Thyroid gland (tissue), 4 donors: ENCODE data around the gene SETX. TPM values are rescaled to one million over a fixed set of nuclear protein-coding genes. Genes with fewer than 3 reads are reported as not detected.

ENCODE experiments used
- DNase-seq, 2 donors: peaks; one replicate each; pipeline ENCODE4 v3.0.0-alpha.2; 2019
- H3K27ac ChIP-seq, 3 donors: fragments of 200-600 bp; sonication (generic); 1 replicate in 2 of 3; 2 replicates in 1 of 3; pipeline ENCODE4 v1.5.1; 2016 to 2019; ENCODE audit warnings: mild to moderate bottlenecking in 1 of 3, moderate library complexity in 1 of 3
- H3K27me3 ChIP-seq: fragments of 200-600 bp; sonication (generic); one replicate; pipeline ENCODE4 v1.5.1; 2019
- H3K36me3 ChIP-seq, 2 donors: fragments of 200-600 bp; sonication (generic); one replicate each; pipeline ENCODE4 v1.5.1; 2016 to 2019
- H3K4me1 ChIP-seq, 2 donors: fragments of 200-600 bp; sonication (generic); one replicate each; pipeline ENCODE4 v1.5.1; 2017 to 2019
- H3K4me3 ChIP-seq, 3 donors: fragments of 200-600 bp; sonication (generic); replicated peaks in 1 of 3; 1 replicate in 2 of 3; 2 replicates in 1 of 3; pipeline ENCODE4 v1.5.1; 2016; ENCODE audit warnings: mild to moderate bottlenecking in 1 of 3
- H3K9me3 ChIP-seq: fragments of 200-600 bp; sonication (generic); one replicate; pipeline ENCODE4 v1.5.1; 2017
- CTCF ChIP-seq, 6 experiments: fragments of 200-600 bp in 3 of 6; fragments of 450-650 bp in 3 of 6; sonication (generic) in 3 of 6; IDR thresholded peaks; one replicate each; pipeline ENCODE4 v1.5.1; 2016 to 2019; ENCODE audit warnings: antibody characterized with exemption in 6 of 6, mild to moderate bottlenecking in 2 of 6, inconsistent platforms in 1 of 6, moderate library complexity in 1 of 6
- POLR2A ChIP-seq, 2 donors: fragments of 450-650 bp; IDR thresholded peaks; one replicate each; pipeline ENCODE4 v1.6.1; 2017; ENCODE audit warnings: antibody characterized with exemption in 2 of 2, mild to moderate bottlenecking in 2 of 2, moderate library complexity in 1 of 2
- WGBS, 2 donors: methylation state at CpG; one replicate each; pipeline ENCODE4 v1.1.5; 2017; 5-methylcytosine and 5-hydroxymethylcytosine counted together
- intact Hi-C: fragments of 100-400 bp; cut with DNase I; formaldehyde crosslinking; loops from one replicate; pipeline ENCODE4 v1.15.1; 2023
- total RNA-seq, 4 donors: library from RNA; depleted of rRNA; stranded (reverse); fragments of >200 nt; gene quantifications; one replicate each; pipeline ENCODE4 v1.2.3, GENCODE V29; 2016

SETX gene
- total RNA-seq, 4 donors from 2014 or later: 132 to 192 (median 170) TPM

GRCh38 chr9:132268725-132269352 is 85.9 kb downstream of the SETX start:
- peak; percentile 71 to 75 for DNase-seq
- Histone ChIP-seq H3K27me3 (no peaks in the 10 kb centered on the region), H3K4me1 (no peaks in the 10 kb centered on the region), H3K36me3 (peaks cover 59% of the 10 kb centered on the region in 2 donors), H3K4me3 (no peak overlapping the region), H3K27ac (no peak overlapping the region), H3K9me3 (no peaks in the 10 kb centered on the region)
- 53 to 60% methylated on average over 10 of the region's 10 CpGs for WGBS, 2 donors
- intact Hi-C loops: no loop called here
- TF ChIP-seq CTCF (IDR thresholded peaks at IDR 0.05) (peak; percentile 53 to 85 (median 69)), POLR2A (IDR thresholded peaks at IDR 0.05) (no peak)

GRCh38 chr9:132267660-132268059 is 87.1 kb downstream of the SETX start:
- no peak for TF ChIP-seq CTCF (IDR thresholded peaks at IDR 0.05)
- no peak for TF ChIP-seq POLR2A (IDR thresholded peaks at IDR 0.05)
- Histone ChIP-seq H3K36me3 (peaks cover 58 to 64% of the 10 kb centered on the region in 2 donors), H3K4me3 (no peak overlapping the region), H3K27me3 (no peaks in the 10 kb centered on the region), H3K9me3 (no peaks in the 10 kb centered on the region), H3K4me1 (peaks cover 0 to 8% of the 10 kb centered on the region in 2 donors), H3K27ac (no peak overlapping the region)
- WGBS, 2 donors: 89 to 91% methylated on average over 3 of the region's 3 CpGs
- intact Hi-C loops: no loop called here
- no peak for DNase-seq

GRCh38 chr9:132266017-132266416 is 88.8 kb downstream of the SETX start:
- Histone ChIP-seq H3K4me1 (peaks cover 3 to 22% of the 10 kb centered on the region in 2 donors), H3K4me3 (no peak overlapping the region), H3K27me3 (no peaks in the 10 kb centered on the region), H3K36me3 (peaks cover 54 to 68% of the 10 kb centered on the region in 2 donors), H3K27ac (no peak overlapping the region), H3K9me3 (no peaks in the 10 kb centered on the region)
- intact Hi-C loops: no loop called here
- 85 to 91% methylated on average over 3 of the region's 3 CpGs for WGBS, 2 donors
- DNase-seq: no peak
- TF ChIP-seq CTCF (IDR thresholded peaks at IDR 0.05): no peak
- no peak for TF ChIP-seq POLR2A (IDR thresholded peaks at IDR 0.05)

GRCh38 chr9:132260846-132261245 is 93.9 kb downstream of the SETX start:
- no peaks in the 10 kb centered on the region for H3K9me3 ChIP-seq
- H3K27ac ChIP-seq: no peak overlapping the region
- peaks cover 26 to 38% of the 10 kb centered on the region in 2 donors for H3K36me3 ChIP-seq
- no peak for TF ChIP-seq POLR2A (IDR thresholded peaks at IDR 0.05)
- TF ChIP-seq CTCF (IDR thresholded peaks at IDR 0.05): no peak
- intact Hi-C loops: no loop called here
- peaks cover 9 to 43% of the 10 kb centered on the region in 2 donors for H3K4me1 ChIP-seq
- no peaks in the 10 kb centered on the region for H3K27me3 ChIP-seq
- DNase-seq: peak; percentile 67 to 82
- H3K4me3 ChIP-seq: no peak overlapping the region
- WGBS, 2 donors: 39 to 53% methylated on average over 3 of the region's 3 CpGs

GRCh38 chr9:132250324-132251262 is 104.2 kb downstream of the SETX start:
- no peak for TF ChIP-seq POLR2A (IDR thresholded peaks at IDR 0.05)
- TF ChIP-seq CTCF (IDR thresholded peaks at IDR 0.05): no peak
- no peaks in the 10 kb centered on the region for H3K27me3 ChIP-seq
- H3K4me3 ChIP-seq: no peak overlapping the region
- no peak for DNase-seq
- 85 to 95% methylated on average over 10 to 12 of the region's 20 CpGs for WGBS, 2 donors
- H3K36me3 ChIP-seq: no peaks in the 10 kb centered on the region
- no peak overlapping the region for H3K27ac ChIP-seq
- intact Hi-C loops: no loop called here
- no peaks in the 10 kb centered on the region for H3K9me3 ChIP-seq
- peaks cover 0 to 9% of the 10 kb centered on the region in 2 donors for H3K4me1 ChIP-seq
